ENCODE measurements around the gene PCDHGA1.

Gene PCDHGA1

DNA sequence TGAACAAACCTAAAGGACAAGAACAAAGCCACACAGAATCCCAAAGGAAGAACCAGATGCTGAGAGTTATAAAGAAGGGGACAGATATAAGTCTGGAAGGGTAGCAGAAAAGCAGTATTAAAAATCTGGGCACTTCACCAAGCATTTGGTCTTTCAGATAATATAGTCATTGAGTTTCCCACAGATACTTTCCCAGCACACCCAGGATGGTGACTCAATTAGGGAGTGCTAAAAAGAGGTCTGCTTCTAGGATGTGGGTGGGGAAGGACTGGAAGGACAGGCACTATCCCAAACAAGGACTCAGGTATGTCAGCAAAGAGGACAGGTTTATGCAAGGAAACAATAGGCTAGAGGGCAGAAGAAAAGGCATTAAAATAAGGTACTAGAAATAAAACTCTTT lies 229.1 kb downstream of the PCDHGA1 start:
- Histone ChIP-seq H3K4me3 (ENCODE audit: low read length in 2 of 2) (no peak overlapping the region), H3K4me1 (ENCODE audit: control insufficient read depth, insufficient read depth, low read length) (no peaks in the 10 kb centered on the region), H3K27ac (ENCODE audit: low read length) (peak overlapping the region; percentile 80), H3K9ac (ENCODE audit: low read length in 2 of 2) (peak overlapping the region in 1 of 2 donors; percentile 62), H3K36me3 (ENCODE audit: control insufficient read depth in 2 of 2, insufficient read depth in 2 of 2, low read length in 2 of 2) (no peaks in the 10 kb centered on the region), H3K27me3 (ENCODE audit: control insufficient read depth in 1 of 2, insufficient read depth in 2 of 2, low read length in 2 of 2) (no peaks in the 10 kb centered on the region), H3K9me3 (ENCODE audit: control insufficient read depth in 2 of 2, low read length in 2 of 2) (no peaks in the 10 kb centered on the region)

- Histone ChIP-seq H3K9me3 (ENCODE audit: control insufficient read depth in 2 of 2, low read length in 2 of 2) (no peaks in the 10 kb centered on the region), H3K27me3 (ENCODE audit: control insufficient read depth in 1 of 2, insufficient read depth in 2 of 2, low read length in 2 of 2) (no peaks in the 10 kb centered on the region), H3K4me3 (ENCODE audit: low read length in 2 of 2) (peak overlapping the region in 1 of 2 donors; percentile 22), H3K4me1 (ENCODE audit: control insufficient read depth, insufficient read depth, low read length) (no peaks in the 10 kb centered on the region), H3K27ac (ENCODE audit: low read length) (peak overlapping the region; percentile 80), H3K9ac (ENCODE audit: low read length in 2 of 2) (peak overlapping the region; percentile 62 to 66), H3K36me3 (ENCODE audit: control insufficient read depth in 2 of 2, insufficient read depth in 2 of 2, low read length in 2 of 2) (no peaks in the 10 kb centered on the region)
Measured at GRCh38 chr5:141560151-141560550, 229.8 kb downstream of the PCDHGA1 start.

- Histone ChIP-seq H3K9ac (ENCODE audit: low read length in 2 of 2) (peak overlapping the region; percentile 62 to 66), H3K4me1 (ENCODE audit: control insufficient read depth, insufficient read depth, low read length) (no peaks in the 10 kb centered on the region)
Measured at GRCh38 chr5:141560725-141561483, 230.6 kb downstream of the PCDHGA1 start.

More at GRCh38 chr5:141560725-141561483, 230.6 kb downstream of the PCDHGA1 start:
- no peaks in the 10 kb centered on the region for H3K27me3 ChIP-seq (ENCODE audit: control insufficient read depth in 1 of 2, insufficient read depth in 2 of 2, low read length in 2 of 2)
- H3K9me3 ChIP-seq (ENCODE audit: control insufficient read depth in 2 of 2, low read length in 2 of 2) = no peaks in the 10 kb centered on the region
- H3K36me3 ChIP-seq (ENCODE audit: control insufficient read depth in 2 of 2, insufficient read depth in 2 of 2, low read length in 2 of 2) = no peaks in the 10 kb centered on the region
- peak overlapping the region in 1 of 2 donors; percentile 22 for H3K4me3 ChIP-seq (ENCODE audit: low read length in 2 of 2)
- peak overlapping the region; percentile 80 for H3K27ac ChIP-seq (ENCODE audit: low read length)
